GM12878 (cell line): Measurements from ENCODE around the gene TCERG1L.

ENCODE experiments used
- SP1 ChIP-seq: IDR thresholded peaks from one replicate; pipeline ENCODE4 v1.6.1; 2011; ENCODE audit warnings: low read depth, low read length
- ZNF274 ChIP-seq: IDR thresholded peaks from one replicate; pipeline ENCODE4 v1.8.0; 2011; ENCODE audit not compliant: insufficient read length, insufficient read depth
- TF ChIP-seq, protein P1 (sequence below), 3 experiments: IDR thresholded peaks in 2 of 3; conservative IDR thresholded peaks in 1 of 3; 2 replicates each; pipeline ENCODE4 v1.5.1; 2011; ENCODE audit warnings: low read depth in 3 of 3, low read length in 3 of 3, mild to moderate bottlenecking in 3 of 3, control low read depth in 2 of 3, moderate library complexity in 2 of 3, inconsistent platforms in 1 of 3, mixed read lengths in 1 of 3; ENCODE audit not compliant: control insufficient read depth in 2 of 3, insufficient read depth in 1 of 3; ENCODE audit errors: extremely low read depth in 1 of 3

DNA sequence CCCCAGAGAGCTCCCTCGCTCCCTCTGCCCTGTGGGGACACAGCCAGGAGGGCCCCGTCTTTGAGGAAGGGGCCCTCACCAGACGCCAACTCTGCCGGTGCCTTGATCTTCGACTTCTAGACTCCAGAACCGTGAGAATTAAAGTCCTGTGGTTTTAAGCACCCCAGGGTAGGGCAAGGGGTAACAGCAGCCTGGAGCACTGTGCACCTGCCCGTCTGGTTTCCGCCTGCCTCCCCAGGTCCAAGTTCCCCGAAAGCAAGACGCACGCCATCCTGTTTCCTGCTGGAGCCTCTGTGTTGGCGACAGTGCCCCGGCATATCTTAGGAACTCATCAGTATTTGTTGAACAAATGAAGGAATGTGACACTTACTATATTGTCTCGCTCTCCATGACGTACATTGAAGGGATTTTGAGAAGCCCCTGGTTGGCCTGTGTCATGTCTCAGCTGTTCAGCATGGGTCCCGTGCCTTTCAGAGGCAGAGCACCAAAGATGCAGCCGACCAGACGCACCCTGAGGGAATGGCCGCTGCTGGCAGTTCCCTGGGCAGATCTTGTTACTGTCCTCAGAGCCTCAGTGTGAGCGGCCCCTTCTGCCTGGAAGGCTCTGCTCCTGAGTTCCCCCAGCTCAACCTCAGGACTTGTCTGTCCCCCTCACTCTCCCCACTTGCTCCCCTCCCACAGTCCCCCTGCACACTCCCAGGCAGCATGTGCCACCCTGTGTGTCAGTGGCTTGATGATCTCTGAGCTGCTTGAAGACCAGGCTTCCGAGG lies 226.2 kb downstream of the TCERG1L start:
- TF ChIP-seq, protein P1, sequence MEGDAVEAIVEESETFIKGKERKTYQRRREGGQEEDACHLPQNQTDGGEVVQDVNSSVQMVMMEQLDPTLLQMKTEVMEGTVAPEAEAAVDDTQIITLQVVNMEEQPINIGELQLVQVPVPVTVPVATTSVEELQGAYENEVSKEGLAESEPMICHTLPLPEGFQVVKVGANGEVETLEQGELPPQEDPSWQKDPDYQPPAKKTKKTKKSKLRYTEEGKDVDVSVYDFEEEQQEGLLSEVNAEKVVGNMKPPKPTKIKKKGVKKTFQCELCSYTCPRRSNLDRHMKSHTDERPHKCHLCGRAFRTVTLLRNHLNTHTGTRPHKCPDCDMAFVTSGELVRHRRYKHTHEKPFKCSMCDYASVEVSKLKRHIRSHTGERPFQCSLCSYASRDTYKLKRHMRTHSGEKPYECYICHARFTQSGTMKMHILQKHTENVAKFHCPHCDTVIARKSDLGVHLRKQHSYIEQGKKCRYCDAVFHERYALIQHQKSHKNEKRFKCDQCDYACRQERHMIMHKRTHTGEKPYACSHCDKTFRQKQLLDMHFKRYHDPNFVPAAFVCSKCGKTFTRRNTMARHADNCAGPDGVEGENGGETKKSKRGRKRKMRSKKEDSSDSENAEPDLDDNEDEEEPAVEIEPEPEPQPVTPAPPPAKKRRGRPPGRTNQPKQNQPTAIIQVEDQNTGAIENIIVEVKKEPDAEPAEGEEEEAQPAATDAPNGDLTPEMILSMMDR (IDR thresholded peaks at IDR 0.05 in 2 of 3, conservative IDR thresholded peaks at IDR 0.05 in 1 of 3; ENCODE audit: control insufficient read depth in 2 of 3, extremely low read depth in 1 of 3, insufficient read depth in 1 of 3, low read depth in 3 of 3, low read length in 3 of 3), result no peak
- no peak for TF ChIP-seq SP1
- TF ChIP-seq ZNF274, result no peak
